Mesendoderm (in vitro differentiated cells): ENCODE results near the gene ANO9.
A peak's percentile ranks its signal among the peaks of the same experiment; 100 is the strongest.

ENCODE experiments used
- DNase-seq: peaks from one replicate; pipeline ENCODE4 v3.0.0; 2013
- H2AK5ac ChIP-seq: 2 replicates; pipeline ENCODE4 v1.6.1; 2013; ENCODE audit warnings: low read length, inconsistent platforms
- H2BK120ac ChIP-seq: 2 replicates; pipeline ENCODE4 v1.6.1; 2013; ENCODE audit warnings: low read depth, mild to moderate bottlenecking, low read length, moderate library complexity, mixed read lengths
- H2BK15ac ChIP-seq: replicated peaks from 2 replicates; pipeline ENCODE4 v1.6.1; 2013; ENCODE audit warnings: low read depth, mild to moderate bottlenecking, moderate library complexity
- H2BK5ac ChIP-seq: 2 replicates; pipeline ENCODE4 v1.6.1; 2013; ENCODE audit warnings: low read length, inconsistent platforms
- H3K18ac ChIP-seq: 2 replicates; pipeline ENCODE4 v1.6.1; 2013; ENCODE audit warnings: mild to moderate bottlenecking, low read length, mixed read lengths
- H3K23ac ChIP-seq: one replicate; pipeline ENCODE4 v1.6.1; 2013; ENCODE audit warnings: low read length
- H3K27ac ChIP-seq: 2 replicates; pipeline ENCODE4 v1.5.1; 2013; ENCODE audit warnings: low read depth, mild to moderate bottlenecking, inconsistent platforms, low read length, moderate library complexity
- H3K27me3 ChIP-seq: 2 replicates; pipeline ENCODE4 v1.6.1; 2013; ENCODE audit warnings: low read length, control low read depth, mild to moderate bottlenecking, inconsistent platforms; ENCODE audit not compliant: insufficient read depth, poor library complexity
- H3K36me3 ChIP-seq: 2 replicates; pipeline ENCODE4 v1.6.1; 2013; ENCODE audit warnings: low read length, inconsistent platforms; ENCODE audit not compliant: control insufficient read depth, insufficient read depth
- H3K4ac ChIP-seq: one replicate; pipeline ENCODE4 v1.6.1; 2013; ENCODE audit warnings: low read depth, mild to moderate bottlenecking, low read length, moderate library complexity
- H3K4me1 ChIP-seq: 2 replicates; pipeline ENCODE4 v1.6.1; 2013; ENCODE audit warnings: low read depth, low read length, inconsistent platforms; ENCODE audit not compliant: control insufficient read depth
- H3K4me2 ChIP-seq: 2 replicates; pipeline ENCODE4 v1.6.1; 2013; ENCODE audit warnings: low read length
- H3K4me3 ChIP-seq: 2 replicates; pipeline ENCODE4 v1.5.1; 2013; ENCODE audit warnings: mild to moderate bottlenecking, low read length
- H3K56ac ChIP-seq: one replicate; pipeline ENCODE4 v1.6.1; 2013; ENCODE audit warnings: low read length
- H3K79me1 ChIP-seq: 2 replicates; pipeline ENCODE4 v1.6.1; 2013; ENCODE audit warnings: low read length, inconsistent platforms
- H3K79me2 ChIP-seq: 2 replicates; pipeline ENCODE4 v1.6.1; 2013; ENCODE audit warnings: mild to moderate bottlenecking, low read length; ENCODE audit not compliant: control insufficient read depth, insufficient read depth
- H3K9ac ChIP-seq: 2 replicates; pipeline ENCODE4 v1.6.1; 2013; ENCODE audit warnings: low read length, inconsistent platforms
- H4K5ac ChIP-seq: one replicate; pipeline ENCODE4 v1.6.1; 2013; ENCODE audit warnings: low read length
- H4K8ac ChIP-seq: one replicate; pipeline ENCODE4 v1.6.1; 2013; ENCODE audit warnings: low read depth, mild to moderate bottlenecking, control low read depth, low read length, moderate library complexity
- WGBS: extraction: QIAGEN DNeasy Blood & Tissue Kit; methylation state at CpG from one replicate; pipeline ENCODE4 v1.1.7; 2013; ENCODE audit warnings: low lambda C conversion rate, missing lambda C conversion rate; ENCODE audit not compliant: insufficient coverage; ENCODE audit errors: extremely low coverage; 5-methylcytosine and 5-hydroxymethylcytosine counted together

Gene ANO9

DNA sequence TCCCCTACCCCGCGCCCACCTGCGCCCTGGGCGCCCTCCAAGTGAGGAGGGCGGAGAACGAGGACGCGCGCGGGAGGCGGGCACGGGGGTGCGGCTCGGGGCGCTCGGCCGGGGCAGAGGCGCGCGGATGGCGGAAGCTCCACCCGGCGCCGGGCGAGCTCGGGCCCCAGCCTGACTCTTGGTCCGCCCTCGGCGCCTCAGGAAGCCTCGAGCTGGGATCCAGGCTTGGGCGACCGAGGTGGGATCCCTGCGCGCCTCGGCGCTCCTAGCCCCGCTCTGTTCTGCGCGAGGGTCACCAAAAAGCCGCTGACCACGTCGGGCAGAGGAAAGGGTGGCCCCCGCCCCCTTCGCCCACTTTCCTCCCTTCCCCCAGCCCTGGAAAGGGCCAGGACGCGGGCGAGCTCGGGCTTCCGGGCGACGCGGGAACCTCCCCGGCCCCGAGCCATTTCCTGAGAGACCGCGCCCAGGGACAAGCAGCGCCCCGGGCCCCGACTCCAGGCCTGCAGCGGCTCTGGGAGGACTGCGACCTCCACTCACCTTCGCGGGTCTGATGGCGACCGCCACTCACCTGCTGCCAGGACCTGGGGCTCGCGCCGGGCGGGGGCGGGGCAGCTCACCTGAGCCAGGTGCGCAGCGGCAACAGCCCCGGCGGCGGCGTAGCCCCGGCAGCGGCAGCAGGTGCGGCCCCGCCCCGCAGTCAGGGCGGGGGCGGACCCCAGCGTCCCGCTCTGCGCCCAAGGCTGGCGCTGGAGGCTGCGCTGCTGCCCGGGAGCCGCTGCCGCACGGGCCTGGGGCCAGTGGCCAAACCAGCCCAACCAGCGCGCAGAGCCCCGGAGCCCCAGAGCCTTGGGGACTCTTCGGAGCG lies 24.8 kb downstream of the ANO9 start:
- H3K4ac ChIP-seq, result peak overlapping the region; percentile 18
- H3K9ac ChIP-seq, result peak overlapping the region; percentile 74
- DNase-seq, result peak; percentile 34
- H3K18ac ChIP-seq, result peak overlapping the region; percentile 31
- no peak overlapping the region for H4K8ac ChIP-seq
- H3K79me1 ChIP-seq, result no peaks in the 10 kb centered on the region
- H2BK5ac ChIP-seq, result no peak overlapping the region
- no peaks in the 10 kb centered on the region for H3K79me2 ChIP-seq
- no peak overlapping the region for H3K27ac ChIP-seq
- no peaks in the 10 kb centered on the region for H3K4me1 ChIP-seq
- no peak overlapping the region for H2BK120ac ChIP-seq
- no peak overlapping the region for H3K23ac ChIP-seq
- H2AK5ac ChIP-seq, result no peak overlapping the region
- H2BK15ac ChIP-seq, result no peak overlapping the region
- peak overlapping the region; percentile 75 for H3K4me2 ChIP-seq
- no peaks in the 10 kb centered on the region for H3K27me3 ChIP-seq
- H3K36me3 ChIP-seq, result no peaks in the 10 kb centered on the region
- no CpG with 5 or more reads among the region's 97 CpGs for WGBS
- H3K4me3 ChIP-seq, result peak overlapping the region; percentile 30
- no peak overlapping the region for H4K5ac ChIP-seq
- peak overlapping the region; percentile 81 for H3K56ac ChIP-seq

DNA sequence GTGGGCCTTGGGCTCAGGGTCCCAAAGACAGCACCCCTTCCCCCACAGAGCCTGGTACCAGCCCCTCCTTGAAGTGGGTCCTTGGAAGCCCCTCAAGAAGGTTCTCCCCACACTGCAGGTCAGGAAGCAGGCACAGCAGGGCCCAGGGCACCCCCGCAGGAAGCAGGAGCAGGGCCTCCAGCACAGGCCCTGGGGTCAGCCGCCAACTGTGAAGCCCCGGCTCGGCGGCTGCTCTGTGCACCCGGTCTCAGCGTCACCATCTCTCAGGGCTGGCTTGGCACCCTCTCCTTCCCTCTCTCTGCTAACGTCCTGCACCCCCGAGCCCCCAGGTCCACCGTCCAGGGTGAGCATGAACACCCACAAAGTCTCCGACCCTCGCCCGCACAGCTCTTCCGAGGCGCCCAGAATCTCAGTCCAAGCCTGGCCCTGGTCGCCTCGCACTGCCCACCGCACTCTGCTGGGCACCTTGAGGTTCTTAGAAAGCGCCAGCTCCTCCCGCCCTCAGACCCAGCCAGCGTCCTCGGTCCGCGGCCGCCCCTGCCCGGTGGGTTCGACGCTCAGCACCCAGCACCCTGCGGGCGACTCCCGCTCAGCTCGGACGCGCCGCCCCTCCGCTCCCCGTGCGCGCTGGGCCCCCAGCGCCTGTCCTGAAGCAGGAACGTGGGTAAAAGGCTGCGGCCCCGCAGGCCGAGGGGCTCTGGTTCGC lies 25.6 kb downstream of the ANO9 start:
- Histone ChIP-seq H2AK5ac (no peak overlapping the region), H3K79me2 (no peaks in the 10 kb centered on the region), H2BK5ac (no peak overlapping the region), H3K23ac (no peak overlapping the region), H3K4me2 (peak overlapping the region; percentile 75), H3K4ac (peak overlapping the region; percentile 18), H3K36me3 (no peaks in the 10 kb centered on the region), H3K9ac (peak overlapping the region; percentile 74), H3K56ac (peak overlapping the region; percentile 81), H3K4me1 (no peaks in the 10 kb centered on the region), H3K18ac (peak overlapping the region; percentile 31), H4K5ac (no peak overlapping the region), H3K27me3 (no peaks in the 10 kb centered on the region), H4K8ac (no peak overlapping the region), H3K79me1 (no peaks in the 10 kb centered on the region), H2BK120ac (no peak overlapping the region), H2BK15ac (no peak overlapping the region), H3K4me3 (no peak overlapping the region), H3K27ac (no peak overlapping the region)
- no CpG with 5 or more reads among the region's 45 CpGs for WGBS
- DNase-seq, result no peak

DNA sequence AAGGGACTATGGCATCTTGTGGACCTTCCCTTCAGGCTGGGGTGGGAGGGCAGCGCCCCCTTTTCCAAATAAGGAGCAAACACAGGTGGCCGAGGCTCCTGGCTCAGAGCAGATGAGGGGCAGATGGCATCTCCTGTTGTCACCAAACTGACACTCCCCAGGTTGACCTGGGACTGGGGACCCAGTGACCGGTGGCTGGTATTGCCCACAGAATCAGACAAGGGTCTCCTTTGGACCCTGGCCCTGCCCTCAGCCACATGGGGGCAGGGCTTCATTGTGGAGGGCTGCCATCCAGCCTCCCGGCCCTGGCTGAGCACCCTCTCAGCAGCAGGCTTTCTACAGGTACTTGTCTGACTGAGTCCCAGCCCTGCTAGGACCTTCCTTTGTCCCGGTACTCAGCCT lies 26.2 kb downstream of the ANO9 start:
- no peak overlapping the region for H2BK5ac ChIP-seq
- H4K8ac ChIP-seq, result no peak overlapping the region
- no peaks in the 10 kb centered on the region for H3K79me2 ChIP-seq
- no CpG with 5 or more reads among the region's 5 CpGs for WGBS
- H3K4ac ChIP-seq, result no peak overlapping the region
- H3K56ac ChIP-seq, result no peak overlapping the region
- no peak overlapping the region for H2AK5ac ChIP-seq
- H3K23ac ChIP-seq, result no peak overlapping the region
- no peak overlapping the region for H3K18ac ChIP-seq
- H4K5ac ChIP-seq, result no peak overlapping the region
- H3K27me3 ChIP-seq, result no peaks in the 10 kb centered on the region
- H3K79me1 ChIP-seq, result no peaks in the 10 kb centered on the region
- H2BK120ac ChIP-seq, result no peak overlapping the region
- H3K9ac ChIP-seq, result no peak overlapping the region
- H3K36me3 ChIP-seq, result no peaks in the 10 kb centered on the region
- H3K27ac ChIP-seq, result no peak overlapping the region
- DNase-seq, result no peak
- H3K4me2 ChIP-seq, result no peak overlapping the region
- H3K4me1 ChIP-seq, result no peaks in the 10 kb centered on the region
- no peak overlapping the region for H2BK15ac ChIP-seq
- no peak overlapping the region for H3K4me3 ChIP-seq

DNA sequence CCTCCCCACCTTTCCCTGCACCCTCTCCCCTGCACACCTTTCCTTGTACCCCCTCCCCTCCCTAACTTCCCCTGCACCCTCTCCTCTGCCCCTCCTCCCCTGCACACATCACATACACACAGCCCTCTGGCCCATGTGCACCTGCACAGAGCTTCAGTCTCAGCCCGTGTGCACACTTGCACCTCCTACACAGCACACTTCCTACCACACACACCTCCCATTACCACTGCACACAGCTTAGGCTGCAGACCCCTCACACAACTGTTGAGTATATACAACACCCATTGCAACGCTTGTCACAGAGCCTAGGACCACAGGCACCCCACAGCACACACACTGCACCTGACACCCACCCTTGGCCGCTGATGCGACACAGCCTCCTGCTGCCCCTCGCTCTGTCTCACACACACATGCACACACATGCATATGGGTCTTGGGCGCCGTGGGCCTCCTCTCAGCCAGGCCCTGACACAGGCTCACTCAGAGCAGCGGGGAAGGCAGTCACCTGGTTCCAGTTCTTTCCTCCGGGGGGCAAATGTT lies 27.4 kb downstream of the ANO9 start:
- H3K27ac ChIP-seq, result no peak overlapping the region
- no peak overlapping the region for H3K23ac ChIP-seq
- H3K56ac ChIP-seq, result no peak overlapping the region
- no peaks in the 10 kb centered on the region for H3K36me3 ChIP-seq
- no peak overlapping the region for H3K18ac ChIP-seq
- H2BK120ac ChIP-seq, result no peak overlapping the region
- H2AK5ac ChIP-seq, result no peak overlapping the region
- no peaks in the 10 kb centered on the region for H3K4me1 ChIP-seq
- no peak overlapping the region for H2BK5ac ChIP-seq
- H3K79me2 ChIP-seq, result no peaks in the 10 kb centered on the region
- no peak for DNase-seq
- no peaks in the 10 kb centered on the region for H3K79me1 ChIP-seq
- no peak overlapping the region for H3K4me2 ChIP-seq
- no peak overlapping the region for H3K4ac ChIP-seq
- H4K5ac ChIP-seq, result no peak overlapping the region
- H2BK15ac ChIP-seq, result no peak overlapping the region
- no CpG with 5 or more reads among the region's 9 CpGs for WGBS
- no peak overlapping the region for H4K8ac ChIP-seq
- no peaks in the 10 kb centered on the region for H3K27me3 ChIP-seq
- H3K9ac ChIP-seq, result no peak overlapping the region
- no peak overlapping the region for H3K4me3 ChIP-seq

DNA sequence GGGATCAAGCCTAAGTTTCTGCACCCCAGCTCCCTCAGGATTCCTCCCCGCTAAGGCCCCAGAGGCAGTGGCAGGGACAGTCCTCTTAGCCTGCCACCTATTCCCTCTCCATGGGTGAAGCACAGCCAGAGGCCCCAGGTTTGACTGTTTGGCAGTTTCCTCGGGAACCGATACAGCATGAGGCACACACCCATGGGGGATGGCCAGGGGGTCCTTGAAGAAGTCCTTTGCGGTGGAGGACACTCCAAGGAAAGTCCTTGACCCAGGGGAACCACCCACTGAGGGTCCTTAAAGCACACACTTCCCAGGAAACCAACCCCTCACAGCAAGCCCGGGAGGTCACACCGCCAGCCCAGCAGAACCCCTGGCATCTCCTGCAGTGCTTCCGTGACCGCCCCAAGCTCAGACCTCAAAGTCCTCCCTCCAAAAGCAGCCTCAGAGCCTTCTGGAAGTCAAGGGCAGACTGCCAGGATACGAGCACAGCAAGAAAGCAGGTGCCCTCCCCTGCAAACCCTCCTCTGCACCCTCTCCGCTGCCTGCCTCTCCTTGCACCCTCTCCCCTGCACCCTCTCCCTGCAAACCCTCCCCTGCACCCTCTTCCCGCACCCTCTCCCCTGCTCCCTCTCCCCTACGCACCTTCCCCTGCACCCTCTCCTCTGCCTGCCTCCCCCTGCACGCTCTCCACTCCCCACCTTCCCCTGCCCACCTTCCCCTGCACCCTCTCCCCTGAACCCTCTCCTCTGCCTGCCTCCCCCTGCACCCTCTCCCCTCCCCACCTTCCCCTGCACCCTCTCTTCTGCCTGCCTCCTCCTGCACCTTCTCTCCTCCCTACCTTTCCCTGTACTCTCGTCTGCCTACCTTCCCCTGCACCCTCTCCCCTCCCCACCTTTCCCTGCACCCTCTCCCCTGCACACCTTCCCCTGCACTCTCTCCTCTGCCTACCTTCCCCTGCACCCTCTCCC lies 28.4 kb downstream of the ANO9 start:
- no peak overlapping the region for H2AK5ac ChIP-seq
- no peak overlapping the region for H2BK120ac ChIP-seq
- no peak overlapping the region for H2BK5ac ChIP-seq
- no peak overlapping the region for H4K5ac ChIP-seq
- H4K8ac ChIP-seq, result no peak overlapping the region
- no peaks in the 10 kb centered on the region for H3K27me3 ChIP-seq
- no peak overlapping the region for H3K23ac ChIP-seq
- H3K18ac ChIP-seq, result no peak overlapping the region
- no peak overlapping the region for H3K4ac ChIP-seq
- no peak overlapping the region for H3K4me2 ChIP-seq
- H3K79me2 ChIP-seq, result no peaks in the 10 kb centered on the region
- H3K4me1 ChIP-seq, result no peaks in the 10 kb centered on the region
- no peak overlapping the region for H2BK15ac ChIP-seq
- H3K4me3 ChIP-seq, result no peak overlapping the region
- no peak overlapping the region for H3K56ac ChIP-seq
- DNase-seq, result no peak
- no CpG with 5 or more reads among the region's 14 CpGs for WGBS
- no peak overlapping the region for H3K9ac ChIP-seq
- no peak overlapping the region for H3K27ac ChIP-seq
- H3K36me3 ChIP-seq, result no peaks in the 10 kb centered on the region
- H3K79me1 ChIP-seq, result no peaks in the 10 kb centered on the region
